DMS79 treated with DMSO at 0.1 percent for 48 hours (cell line): ENCODE results near the gene DROSHA.

Experiments
- DNase-seq: peaks from one replicate; lab custom pipeline; 2025; lab: John Stamatoyannopoulos, UW

Gene DROSHA

DNA sequence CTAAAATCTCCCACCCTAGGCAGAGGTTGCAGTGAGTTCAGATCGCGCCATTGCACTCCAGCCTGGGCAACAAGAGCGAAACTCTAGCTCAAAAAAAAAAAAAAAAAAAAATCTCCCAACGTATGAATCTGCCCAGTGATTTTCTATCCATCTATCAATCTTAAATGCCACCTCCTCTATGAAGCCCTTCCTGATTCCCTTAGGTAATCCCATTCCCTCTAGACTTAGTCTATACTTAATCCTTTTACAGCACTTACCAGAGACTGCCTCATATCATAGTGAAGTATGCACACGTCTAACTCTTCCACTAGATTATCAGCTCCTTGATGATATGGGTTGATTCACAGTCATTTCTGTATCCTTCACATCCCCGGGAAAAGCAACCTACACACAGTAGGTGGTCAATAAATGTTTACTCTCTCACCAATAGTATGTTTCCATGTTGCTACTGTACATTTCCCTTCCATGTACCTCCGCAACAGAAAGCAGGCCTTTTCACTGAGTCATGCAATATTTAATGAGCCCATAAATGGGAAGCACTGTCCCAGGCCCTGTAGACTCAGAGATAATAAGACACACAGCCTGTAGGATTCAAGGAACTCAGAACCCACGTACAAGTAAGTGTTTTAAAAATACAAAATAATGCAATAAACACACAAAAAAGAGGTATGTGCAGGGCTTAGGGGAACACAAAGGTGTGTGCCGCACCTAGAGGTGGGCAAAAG is 1.2 kb downstream of the DROSHA start:
- no peak for DNase-seq

DNA sequence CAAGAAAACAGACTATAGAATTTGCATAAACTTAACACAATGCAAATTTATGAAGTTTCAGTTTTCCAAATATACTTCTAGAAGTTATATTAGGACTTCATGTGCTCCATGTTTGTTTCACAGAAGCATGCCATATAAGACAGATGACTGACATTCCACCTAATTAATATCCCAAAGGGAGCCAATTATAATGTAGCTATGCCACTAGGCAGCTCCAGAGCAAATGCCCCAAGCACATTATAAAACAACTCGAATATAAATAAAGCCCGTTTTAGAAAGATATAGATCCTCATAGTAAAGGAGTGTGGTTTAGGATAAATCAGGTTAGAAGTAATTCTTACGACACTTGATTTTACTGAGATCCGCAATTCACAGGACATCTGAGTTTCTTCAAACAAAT is 8.9 kb downstream of the DROSHA start:
- DNase-seq = no peak

DNA sequence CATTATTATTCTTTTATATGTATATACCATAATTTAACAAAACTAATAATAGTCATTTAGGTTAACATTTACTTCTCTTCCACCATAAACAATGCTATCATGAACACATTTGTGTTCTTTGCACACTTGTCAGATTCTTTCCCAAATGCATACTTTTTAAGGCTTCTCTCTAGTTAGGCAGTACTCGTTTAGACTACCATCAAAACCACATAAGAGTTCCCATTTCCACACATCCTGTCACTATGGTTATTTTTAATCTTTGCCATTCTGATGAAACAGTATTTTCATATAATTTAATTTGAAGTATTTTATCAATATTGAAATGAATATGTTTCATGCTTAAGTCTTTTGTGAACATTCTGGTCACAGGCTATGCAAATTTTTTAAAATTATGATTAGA is 15.1 kb downstream of the DROSHA start:
- no peak for DNase-seq

DNA sequence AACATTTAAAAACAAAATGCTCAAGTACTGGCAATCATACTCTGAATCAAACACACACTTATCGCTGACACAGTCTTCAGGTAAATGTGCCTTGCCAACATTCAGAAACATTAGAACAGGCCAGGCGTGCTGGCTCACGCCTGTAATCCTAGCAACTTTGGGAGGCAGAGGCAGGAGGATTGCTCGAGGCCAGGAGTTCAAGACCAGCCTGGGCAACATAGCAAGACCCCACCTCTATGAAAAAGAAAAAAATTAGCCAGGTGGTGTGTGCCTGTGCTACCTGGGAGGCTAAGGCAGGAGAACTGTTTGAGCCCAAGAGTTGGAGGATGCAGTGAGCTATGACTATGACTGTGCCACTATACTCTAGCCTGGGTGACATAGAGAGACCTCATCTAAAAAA is 20.6 kb downstream of the DROSHA start:
- DNase-seq = no peak

DNA sequence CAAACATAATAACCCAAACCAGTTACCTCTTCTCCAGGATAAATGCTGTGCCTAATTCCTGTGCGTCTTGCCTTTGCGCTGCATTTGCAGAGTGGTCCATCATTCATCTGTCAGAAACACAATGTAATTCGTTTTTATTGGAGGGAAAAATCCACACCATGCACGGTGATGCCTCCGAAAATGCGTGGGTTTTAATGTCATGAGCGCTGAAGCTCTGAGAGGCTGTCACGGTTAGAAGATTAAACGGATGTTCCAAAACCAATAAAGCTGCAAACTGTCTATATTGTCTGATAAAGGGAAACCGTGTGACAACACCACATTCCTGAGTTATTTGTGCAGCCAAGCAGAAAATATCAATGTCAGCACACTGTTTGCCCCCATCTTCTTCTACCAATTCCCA is 27.4 kb downstream of the DROSHA start:
- DNase-seq = no peak

DNA sequence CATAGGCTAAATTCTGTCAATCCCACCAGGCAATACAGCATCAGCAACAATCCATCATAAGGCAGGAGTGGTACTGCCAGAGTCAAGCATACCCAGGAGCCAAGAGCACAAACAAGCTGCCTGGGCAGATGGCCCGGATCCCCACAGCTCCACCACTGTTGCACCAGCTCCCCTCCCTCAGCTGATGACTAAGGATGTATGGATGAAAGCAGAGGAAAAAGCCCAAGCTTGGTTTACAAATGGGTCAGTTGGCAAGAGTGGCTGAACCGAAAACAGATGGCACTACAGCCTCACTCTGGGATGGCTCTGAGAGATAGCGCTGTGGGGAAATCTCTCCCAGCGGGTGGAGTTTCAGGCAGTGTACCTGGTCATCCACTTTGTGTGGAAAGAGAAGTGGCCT is 29.4 kb downstream of the DROSHA start:
- DNase-seq = no peak

DNA sequence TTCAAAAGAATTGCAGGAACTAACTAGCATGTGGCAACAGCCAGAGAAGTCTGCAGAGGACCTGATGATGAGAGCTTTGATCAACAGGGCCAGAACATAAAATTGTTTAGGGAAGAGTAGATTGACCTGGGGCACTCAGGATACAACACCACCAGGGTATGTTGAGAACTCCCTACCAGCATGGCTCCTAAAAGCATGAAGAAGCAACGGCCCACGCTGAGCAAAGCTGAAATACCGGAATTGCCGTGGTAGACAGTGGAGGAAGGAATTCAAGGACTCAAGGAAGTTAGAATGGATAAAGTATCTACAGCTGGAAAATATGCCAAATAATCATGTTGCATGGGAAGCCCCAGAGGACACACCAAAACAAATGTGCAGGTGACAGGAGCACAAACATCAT is 31.6 kb downstream of the DROSHA start:
- DNase-seq = no peak

DNA sequence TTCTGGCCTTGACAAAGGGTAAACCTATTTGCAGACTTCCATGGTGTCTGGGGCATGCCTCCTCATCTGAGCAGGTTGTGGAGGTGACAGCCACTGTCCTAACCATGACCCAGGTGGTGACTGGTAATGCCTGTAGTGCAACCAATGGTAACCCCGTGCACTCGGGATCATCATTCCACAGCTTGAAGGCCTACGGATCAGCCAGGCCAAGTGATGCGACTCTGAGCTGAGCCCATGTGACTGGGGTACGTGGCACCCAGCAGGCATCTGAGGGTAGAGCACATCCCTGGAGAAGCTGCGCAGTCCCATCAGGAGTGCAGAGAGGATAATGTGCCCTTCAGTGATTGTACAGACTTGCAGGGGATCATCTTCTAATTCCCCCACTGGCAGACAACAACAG is 35.0 kb downstream of the DROSHA start:
- DNase-seq = no peak

DNA sequence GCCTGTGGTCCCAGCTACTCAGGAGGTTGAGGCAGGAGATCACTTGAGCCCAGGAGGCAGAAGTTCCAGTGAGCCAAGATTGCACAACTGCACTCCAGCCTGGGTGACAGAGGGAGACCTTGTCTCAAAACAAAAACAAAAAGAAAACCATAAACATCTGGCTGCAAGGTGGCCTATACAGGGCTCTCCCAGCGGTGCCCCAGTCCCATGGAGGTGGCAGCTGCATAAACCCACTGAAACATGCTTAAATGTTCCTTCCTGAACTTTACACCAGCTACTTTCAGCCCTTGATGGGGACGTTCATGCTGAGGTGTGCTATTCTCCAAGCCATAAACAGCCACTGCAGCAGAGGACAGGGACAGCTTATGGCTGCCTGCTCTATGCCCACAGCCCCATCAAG is 35.6 kb downstream of the DROSHA start:
- no peak for DNase-seq

DNA sequence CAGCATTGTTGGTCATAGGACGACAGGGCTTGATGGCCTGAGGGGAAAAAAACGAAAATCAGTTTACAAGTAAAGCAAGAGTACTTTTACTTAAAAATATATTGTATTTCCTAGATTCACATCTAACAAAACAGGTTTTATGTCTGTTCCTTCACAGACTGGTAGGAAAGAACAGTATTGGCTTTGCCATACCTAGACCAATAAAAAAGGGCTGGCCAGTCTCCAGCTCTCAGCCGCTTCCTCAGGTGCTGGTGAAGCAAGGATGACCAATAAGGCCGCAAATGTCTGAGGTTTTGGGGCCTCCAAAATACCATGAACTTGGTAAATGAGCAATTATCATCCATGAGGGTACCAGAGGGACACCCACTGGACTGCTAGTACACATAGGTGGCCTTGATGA is 36.6 kb downstream of the DROSHA start:
- no peak for DNase-seq

DNA sequence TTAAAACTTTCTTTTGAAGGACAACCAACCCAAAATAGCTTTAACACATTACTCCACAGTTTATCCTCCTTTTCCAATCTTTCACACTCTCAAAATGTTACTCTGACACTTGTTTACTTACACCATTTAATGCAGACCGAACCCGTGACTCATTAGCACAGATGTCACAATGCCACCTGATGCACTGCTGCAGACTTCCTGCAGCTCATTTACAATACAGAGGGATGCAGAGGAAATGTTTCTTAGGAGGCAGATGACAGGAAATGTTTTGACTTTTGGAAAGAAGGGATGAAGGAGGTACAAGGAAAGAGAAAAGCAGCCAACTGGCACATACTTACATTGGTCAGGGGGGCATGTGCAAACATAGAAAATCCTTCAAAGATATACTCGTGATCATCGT is 39.0 kb downstream of the DROSHA start:
- no peak for DNase-seq

DNA sequence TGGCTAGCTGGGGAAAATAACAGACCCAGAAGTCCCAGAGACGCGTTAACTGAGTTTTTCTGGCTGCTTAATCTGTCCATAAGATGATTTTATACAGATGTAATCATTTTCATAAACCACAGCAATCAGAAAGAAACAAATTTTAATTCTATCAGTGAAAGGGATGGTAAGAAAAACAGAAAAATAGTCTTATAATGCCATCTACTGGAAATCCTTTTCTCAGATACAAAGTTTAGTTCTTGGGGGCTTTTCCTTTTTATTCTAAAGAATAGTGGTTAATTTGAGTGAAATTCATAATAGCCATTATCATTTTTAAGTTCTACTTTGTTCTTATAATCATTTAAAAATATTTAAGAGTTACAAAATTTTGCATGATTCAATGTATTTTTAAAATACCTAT is 44.4 kb downstream of the DROSHA start:
- no peak for DNase-seq

DNA sequence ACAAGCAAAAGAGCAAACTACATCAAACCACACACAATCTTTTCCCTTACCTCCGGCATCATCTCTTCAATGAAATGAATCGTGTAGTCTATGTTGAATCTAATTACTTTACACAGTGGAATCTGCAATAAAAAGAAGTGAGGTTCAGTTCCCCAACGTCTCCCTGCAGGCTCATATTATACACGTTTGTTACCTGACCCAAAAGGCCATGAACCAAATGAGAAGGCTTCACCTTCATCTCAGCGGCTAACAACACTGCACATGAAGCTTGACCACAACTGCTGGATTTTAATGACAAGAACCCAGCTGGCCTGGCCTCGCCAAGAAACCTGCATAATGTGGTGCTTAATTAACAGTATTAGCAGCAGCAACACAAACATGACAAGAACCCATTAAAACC is 45.5 kb downstream of the DROSHA start:
- no peak for DNase-seq

DNA sequence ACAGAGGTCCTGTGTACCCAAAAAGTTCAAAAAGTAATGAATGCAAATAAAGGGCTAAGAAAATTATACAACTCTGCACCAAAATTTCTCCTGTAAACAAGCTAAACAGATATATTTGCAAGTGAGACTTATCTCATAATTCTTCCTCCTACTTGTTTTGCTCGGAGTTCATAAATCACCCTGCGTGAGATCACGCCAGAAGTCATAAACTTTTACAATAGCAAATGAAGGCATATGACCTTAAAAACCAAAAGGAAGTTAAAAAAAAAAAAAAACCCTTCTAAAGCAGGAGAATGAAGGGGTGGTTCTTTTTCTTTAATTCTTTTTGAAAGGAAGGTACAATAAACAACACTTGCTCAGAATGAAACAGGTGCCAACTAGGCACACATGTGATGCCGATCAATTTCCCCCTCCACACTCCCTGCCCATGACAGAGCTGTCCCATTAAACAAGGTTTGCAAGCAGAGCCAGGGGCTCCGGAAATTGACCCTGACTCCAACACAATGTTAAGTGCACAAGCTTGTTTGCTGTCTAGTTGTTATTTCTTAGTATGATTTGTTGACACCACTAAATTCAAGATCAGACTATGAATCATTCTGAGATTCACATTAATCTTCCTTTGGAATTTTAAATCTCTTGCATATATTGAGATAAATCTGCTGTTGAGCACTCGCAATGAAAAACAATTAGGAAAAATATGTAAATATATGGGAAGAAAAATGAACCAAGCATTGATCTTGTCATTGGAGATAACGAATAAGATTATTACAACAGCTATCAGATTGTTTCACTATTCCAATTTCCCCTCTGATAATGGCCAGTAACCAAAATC is 46.3 kb downstream of the DROSHA start:
- no peak for DNase-seq

DNA sequence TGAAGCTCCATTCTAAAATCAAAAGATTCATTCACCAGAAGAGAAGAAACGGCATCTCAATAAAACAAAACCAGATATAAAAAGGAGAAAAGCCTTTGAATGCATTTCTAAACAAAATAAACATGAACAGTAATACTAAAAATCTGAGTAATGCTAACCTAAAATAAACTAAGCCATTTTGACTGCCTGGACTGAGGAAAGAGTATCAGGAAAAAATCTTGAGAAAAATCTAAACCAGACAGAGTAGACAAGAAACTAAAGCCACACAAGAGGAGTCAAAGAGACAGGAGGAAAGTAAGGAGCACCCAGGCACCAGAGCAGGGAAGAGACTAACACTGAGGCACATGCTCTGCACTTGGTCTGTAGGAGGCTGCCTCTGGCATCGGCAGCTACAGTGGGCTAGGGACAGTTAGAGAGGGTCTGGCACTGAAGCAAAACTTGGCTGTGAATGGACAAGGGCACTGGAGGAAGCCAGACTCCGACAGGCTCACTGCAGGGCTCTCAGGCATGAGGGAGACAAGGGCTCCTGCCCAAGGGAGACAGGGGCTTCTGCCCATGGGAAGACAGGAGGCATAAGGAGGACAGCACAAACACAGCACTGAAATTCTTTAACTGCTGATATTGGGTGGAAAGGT is 50.2 kb downstream of the DROSHA start:
- no peak for DNase-seq

DNA sequence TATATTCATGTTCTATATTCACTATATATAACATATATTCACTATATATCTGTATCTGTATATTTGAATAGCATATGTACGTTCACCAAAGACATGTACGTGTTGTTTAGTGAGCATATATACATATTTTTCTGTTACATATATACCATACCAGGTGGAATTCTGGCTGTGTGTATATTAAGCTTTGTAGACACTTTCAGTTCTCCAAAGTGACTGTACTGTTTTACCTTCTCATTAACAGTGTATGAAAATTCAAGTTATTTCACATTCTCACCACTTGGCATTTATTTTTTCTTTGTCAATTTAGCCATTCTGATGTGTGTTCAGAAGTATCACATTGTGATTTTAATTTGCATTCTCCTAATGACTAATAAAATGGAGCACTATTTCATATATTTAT is 52.2 kb downstream of the DROSHA start:
- DNase-seq = no peak

DNA sequence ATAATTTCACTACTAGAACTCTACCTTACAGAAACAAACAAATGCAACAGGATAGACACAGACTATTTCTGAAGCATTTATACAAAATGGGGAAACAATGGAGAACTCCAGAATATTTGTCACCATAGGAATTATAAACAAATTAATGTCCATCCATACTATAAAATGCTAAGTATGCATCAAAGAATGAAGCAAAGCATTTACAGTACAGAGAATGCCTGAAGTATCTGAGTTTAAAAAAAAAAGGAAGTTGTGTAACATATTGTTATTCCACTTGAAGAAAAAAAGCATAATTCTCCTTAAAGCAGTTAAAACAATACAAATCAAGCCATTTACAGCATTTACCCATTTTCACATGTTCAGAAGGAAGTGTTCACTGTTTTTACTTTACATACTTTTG is 53.0 kb downstream of the DROSHA start:
- DNase-seq = no peak

DNA sequence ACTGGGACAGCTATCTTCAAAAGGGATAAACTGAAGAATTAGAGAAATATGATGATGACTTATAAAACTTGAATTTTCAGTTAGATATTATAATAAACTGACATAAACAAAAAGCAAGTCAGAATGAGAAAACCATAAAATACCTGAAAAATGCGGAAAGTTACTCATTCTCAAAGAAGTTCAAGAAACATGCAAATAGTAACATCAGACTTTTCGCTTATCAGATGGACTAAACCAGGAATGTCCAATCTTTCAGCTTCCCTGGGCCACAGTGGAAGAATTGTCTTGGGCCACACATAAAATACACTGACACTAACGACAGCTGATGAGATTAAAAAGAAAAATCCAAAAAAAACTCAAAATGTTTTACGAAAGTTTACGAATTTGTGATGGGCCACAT is 53.9 kb downstream of the DROSHA start:
- DNase-seq = no peak

DNA sequence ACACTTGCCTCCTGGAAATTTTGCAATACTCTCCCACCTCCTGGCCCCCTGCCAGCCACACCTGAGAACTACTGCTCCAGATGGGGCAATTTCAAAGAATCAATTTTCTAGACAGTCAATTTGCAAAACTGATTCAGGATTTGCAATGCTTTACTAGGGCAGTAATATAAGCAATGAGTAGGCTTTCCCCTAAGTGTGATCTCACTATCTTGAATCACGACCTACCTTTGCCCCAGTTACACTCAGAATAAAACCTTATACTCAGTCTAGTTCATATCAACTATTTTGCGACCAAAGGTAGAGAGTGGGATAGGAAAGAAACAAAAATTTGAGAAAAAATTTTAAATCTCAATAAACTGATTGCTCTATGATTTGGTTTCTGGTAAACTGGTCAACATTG is 54.4 kb downstream of the DROSHA start:
- no peak for DNase-seq

DNA sequence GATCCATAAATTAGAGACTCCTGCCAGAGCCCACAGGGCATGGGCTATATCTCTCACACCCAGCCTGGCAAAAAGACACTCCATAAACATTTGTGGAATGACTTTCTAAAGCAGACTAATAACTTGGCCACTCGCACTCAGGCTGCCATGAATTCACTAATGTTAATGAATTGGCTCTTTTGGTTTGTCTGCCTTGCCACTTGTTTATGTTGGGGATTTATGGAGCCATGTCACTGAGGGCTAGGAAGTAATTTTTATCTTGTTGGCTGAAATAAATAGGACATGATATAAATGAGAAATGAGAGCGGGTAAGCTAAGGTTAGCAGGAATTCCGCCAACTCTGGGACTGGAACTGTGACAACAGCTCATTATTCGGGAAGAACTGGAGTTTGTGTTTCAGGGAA is 55.2 kb downstream of the DROSHA start:
- no peak for DNase-seq

DNA sequence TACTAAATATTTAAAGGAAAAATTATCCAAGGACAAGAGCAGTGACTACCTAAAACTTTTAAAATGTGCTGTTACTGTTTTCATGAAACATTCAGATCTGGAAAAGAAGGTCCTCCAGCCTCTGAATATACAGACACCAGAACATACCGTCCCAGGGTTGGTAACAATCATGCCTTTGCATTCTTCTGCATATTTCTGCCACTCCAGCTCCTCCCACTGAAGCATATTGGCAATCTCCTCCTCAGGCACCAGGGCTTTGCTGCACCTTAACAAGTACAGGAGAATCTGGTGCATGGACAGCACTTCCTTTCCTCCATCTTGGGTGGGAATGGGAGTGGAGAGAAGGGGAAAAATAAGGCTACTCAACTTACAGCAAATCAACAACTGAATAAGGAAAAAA is 60.0 kb downstream of the DROSHA start:
- DNase-seq = no peak

DNA sequence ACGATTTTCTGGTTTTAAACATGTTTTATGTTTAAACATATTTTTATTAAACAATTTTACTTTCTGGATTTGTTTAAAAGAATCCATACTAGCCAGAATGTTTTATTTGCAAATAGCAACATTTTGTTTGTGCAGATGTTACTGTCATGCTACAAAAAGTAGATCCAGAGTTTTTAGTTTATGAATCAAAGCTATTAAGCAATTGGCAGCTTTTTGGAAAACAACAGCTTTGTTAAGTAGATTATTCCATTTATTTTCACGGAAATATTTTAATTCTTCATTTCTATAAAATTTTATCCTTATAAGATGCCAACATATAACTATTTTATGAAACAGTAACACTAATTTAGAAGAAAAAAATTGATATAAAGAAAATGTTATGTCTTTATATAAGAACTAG is 60.9 kb downstream of the DROSHA start:
- DNase-seq = no peak

DNA sequence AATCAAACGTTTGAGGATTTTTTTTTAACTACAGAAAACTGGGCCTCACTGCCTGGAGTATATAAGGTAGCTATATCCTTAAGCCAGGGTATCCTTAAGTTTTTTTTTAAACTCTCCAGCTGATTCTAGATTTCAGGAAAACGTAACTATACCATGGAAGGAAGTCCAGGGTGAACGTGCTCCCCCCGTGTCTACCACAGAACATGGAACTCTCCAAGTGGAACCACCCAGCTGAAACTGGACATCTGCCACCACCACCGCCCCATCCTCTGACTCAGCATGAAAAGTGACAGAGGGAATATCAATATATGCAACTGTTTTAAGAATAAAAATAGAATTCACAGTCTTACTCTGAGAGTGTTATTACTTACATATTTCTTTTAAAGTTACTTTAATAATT is 61.3 kb downstream of the DROSHA start:
- no peak for DNase-seq
